DMS 273 (cell line): ENCODE data around the gene PLA2G4E.
A peak's percentile ranks its signal among the peaks of the same experiment; 100 is the strongest.

Source experiments
- DNase-seq: peaks from one replicate; lab custom pipeline; 2025; ENCODE audit not compliant: unreplicated experiment; lab: John Stamatoyannopoulos, UW

The PLA2G4E gene

GRCh38 chr15:41993472-41994170 lies 27.2 kb downstream of the PLA2G4E start:
- no peak for DNase-seq

DNA sequence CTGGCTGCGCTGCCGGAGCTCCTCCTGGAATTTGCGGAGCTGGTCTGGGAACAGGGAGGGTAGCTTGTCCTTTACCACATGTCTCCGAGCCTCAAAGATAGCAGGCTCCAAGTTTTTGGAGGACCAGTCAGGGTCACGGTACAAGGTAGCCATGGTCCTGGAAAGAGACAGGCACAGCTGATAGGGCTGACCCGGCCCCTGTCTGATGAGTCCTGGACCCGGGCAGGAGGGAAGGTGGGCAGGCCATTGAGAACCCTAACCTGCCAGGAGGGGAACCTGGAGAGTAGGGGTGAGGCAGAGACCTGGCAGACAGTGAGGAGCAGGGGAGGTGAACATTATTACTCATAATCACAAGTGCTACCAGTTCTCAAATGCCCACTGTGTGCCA lies 28.0 kb downstream of the PLA2G4E start:
- no peak for DNase-seq

- no peak for DNase-seq
These were observed 28.6 kb downstream of the PLA2G4E start for GRCh38 chr15:41992151-41992802.

DNA sequence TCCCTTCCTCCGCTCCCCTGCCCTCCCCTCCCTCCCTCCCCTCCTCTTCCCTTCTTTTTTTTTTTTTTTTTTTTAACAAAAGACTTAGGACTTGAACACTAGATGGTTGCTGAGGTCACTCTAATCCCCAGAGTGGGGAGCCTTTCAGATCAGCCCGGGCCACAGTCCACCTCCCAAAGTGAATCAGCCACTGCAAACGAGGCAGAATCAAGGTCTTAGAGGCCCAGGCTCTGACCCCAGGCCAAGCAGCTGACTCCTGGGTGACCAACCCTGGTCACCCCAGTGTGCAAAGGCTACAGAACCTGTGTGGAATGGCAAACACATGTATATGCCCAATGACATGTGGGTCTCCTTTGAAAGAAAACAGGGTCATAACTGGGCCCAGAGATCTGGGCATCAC lies 30.2 kb downstream of the PLA2G4E start:
- DNase-seq: no peak

GRCh38 chr15:41990243-41990605 lies 30.6 kb downstream of the PLA2G4E start:
- DNase-seq: no peak

GRCh38 chr15:41989573-41990242 lies 31.1 kb downstream of the PLA2G4E start:
- DNase-seq: peak; percentile 78

GRCh38 chr15:41988896-41989572 lies 31.8 kb downstream of the PLA2G4E start:
- no peak for DNase-seq

DNA sequence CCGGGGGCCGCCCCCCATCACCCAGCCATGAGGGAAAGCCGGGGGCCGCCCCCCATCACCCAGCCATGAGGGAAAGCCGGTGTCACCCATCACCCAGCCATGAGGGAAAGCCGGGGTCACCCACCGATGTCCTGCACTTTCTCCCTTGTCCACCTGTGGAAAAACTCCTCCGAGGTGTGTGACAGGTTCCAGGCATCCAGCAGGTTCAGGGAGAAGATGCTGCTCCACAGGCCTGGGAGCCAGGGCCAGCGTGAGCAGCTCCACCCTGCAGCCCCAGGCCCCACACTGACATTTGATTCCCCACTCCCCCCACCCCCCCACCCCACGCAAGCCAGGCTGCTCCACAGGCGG lies 32.9 kb downstream of the PLA2G4E start:
- no peak for DNase-seq

- DNase-seq: no peak
These were observed 33.5 kb downstream of the PLA2G4E start for GRCh38 chr15:41987246-41987924.

DNA sequence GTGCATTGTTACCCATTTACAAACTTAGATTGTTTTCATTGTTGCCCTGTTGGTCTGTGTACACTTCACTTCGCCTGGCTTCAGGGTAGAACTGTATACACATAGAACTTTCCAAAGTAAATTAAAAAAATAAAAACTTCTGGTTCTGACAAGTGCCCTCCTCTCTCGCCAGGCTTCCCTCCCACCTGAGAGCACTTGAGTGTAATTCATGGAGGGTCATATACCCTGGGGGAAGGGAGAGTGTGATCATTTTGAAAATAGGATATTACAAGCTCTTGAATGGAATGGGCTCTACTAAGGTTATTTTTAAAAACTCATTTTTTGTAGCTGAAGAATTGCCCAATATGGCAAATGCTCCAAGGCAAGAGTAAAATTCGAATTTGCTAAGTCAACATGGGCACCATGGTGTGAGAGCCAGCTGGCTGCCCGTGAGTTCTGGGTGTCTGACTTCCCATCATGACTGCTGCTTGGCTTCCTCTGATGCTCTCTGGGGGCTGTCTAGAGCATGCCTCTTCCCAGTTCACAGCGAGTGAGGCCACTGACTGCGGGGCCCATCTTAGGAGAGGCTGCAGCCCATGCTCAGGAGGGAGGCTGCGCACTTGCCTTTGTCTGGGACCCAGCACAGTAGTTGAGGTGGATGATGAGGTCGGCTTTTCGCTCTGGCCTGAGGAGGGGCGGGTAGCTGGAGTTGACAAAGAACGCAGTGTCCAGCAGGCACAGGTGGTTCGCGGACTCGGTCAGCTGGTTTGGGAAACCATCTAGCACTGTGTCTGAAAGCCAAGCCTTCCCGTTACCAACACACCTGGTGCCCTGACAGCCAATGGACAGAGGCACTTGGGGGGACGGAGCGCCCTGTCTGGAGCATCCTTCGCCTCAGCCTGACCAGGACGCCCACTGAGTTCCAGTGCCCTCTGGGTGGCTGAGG lies 35.3 kb downstream of the PLA2G4E start:
- DNase-seq: no peak

DNA sequence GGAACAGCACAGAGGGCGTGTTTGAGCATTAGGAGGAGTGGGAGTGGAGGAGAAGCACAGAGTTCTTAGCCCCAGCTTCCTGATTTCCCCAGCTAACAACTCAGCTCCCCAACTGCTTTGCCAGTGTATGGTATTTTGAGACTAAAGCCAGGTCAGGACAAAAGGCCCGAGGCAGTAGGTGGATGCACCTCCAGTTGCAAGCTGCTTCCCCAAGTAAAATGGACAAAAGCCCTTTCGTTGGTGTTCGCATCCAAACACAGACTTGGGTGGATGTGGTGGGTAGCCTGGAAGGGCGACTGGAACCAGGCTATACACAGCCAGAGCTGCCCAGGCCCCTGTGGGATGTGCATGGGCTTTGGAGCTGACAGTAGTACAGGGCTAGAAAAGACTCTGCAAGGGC lies 36.2 kb downstream of the PLA2G4E start:
- no peak for DNase-seq

GRCh38 chr15:41983621-41984571 lies 36.9 kb downstream of the PLA2G4E start:
- DNase-seq: no peak

GRCh38 chr15:41983221-41983620 lies 37.6 kb downstream of the PLA2G4E start:
- no peak for DNase-seq

GRCh38 chr15:41982133-41982930 lies 38.5 kb downstream of the PLA2G4E start:
- DNase-seq: no peak

- no peak for DNase-seq
These were observed 39.3 kb downstream of the PLA2G4E start for GRCh38 chr15:41981371-41982132.

DNA sequence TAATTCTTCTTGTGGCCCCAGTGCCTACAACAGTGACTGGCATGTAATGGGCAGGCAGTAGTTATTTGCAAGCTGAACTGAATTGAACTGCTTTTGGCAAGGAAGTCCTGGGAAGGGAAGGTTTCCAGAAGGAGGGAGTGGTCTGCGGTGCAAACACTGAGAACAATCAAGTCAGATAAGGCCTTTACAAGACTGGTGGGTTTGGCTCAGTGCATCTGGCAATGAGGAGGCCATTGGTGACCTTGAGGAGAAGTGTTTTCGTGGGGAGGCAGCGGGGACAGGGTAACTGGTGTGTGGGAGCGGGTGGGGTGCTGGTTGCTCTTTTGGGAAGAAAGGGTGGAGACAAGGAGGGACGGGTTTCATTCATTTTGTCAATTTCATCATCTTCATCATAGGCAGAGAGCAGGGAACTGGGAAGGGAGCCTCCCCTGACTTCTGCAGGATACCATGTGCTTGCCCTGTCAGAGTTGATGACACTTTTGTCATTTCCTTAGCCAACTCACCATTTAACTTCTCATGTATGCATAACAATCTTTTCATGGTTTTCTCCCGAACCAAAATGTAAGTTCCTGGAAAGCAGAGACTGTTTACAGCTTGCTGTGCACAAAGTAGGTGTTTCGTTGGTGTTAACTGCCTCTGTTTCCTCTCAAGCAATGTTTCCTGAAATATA lies 40.1 kb downstream of the PLA2G4E start:
- no peak for DNase-seq
